SK-N-DZ (cell line): Measurements from ENCODE around the gene CTDP1.

Source experiments
- DNase-seq: peaks from one replicate; pipeline ENCODE4 v3.0.0-alpha.2; 2015; ENCODE audit warnings: low spot score

CTDP1 gene

GRCh38 chr18:79782566-79783308 is 103.1 kb downstream of the CTDP1 start:
- no peak for DNase-seq

GRCh38 chr18:79784071-79784913 is 104.7 kb downstream of the CTDP1 start:
- DNase-seq: no peak

- DNase-seq: no peak
Observed at GRCh38 chr18:79784965-79785770, 105.6 kb downstream of the CTDP1 start.

- DNase-seq: no peak
Observed at GRCh38 chr18:79785831-79786230, 106.2 kb downstream of the CTDP1 start.

GRCh38 chr18:79786304-79786703 is 106.7 kb downstream of the CTDP1 start:
- DNase-seq: no peak

GRCh38 chr18:79786786-79787526 is 107.4 kb downstream of the CTDP1 start:
- DNase-seq: no peak

GRCh38 chr18:79787527-79787864 is 107.9 kb downstream of the CTDP1 start:
- DNase-seq: no peak

- no peak for DNase-seq
Observed at GRCh38 chr18:79787865-79788733, 108.5 kb downstream of the CTDP1 start.

GRCh38 chr18:79788734-79789085 is 109.1 kb downstream of the CTDP1 start:
- DNase-seq: no peak

- DNase-seq: no peak
Observed at GRCh38 chr18:79789091-79789891, 109.7 kb downstream of the CTDP1 start.

- DNase-seq: no peak
Observed at GRCh38 chr18:79789901-79790890, 110.6 kb downstream of the CTDP1 start.

GRCh38 chr18:79790996-79791972 is 111.7 kb downstream of the CTDP1 start:
- DNase-seq: no peak

- DNase-seq: no peak
Observed at GRCh38 chr18:79792096-79792987, 112.7 kb downstream of the CTDP1 start.

- no peak for DNase-seq
Observed at GRCh38 chr18:79792988-79793355, 113.4 kb downstream of the CTDP1 start.

- no peak for DNase-seq
Observed at GRCh38 chr18:79794846-79795245, 115.2 kb downstream of the CTDP1 start.

GRCh38 chr18:79795446-79795845 is 115.8 kb downstream of the CTDP1 start:
- DNase-seq: no peak
